Measurements from ENCODE around the gene RGP1.

RGP1 gene

DNA sequence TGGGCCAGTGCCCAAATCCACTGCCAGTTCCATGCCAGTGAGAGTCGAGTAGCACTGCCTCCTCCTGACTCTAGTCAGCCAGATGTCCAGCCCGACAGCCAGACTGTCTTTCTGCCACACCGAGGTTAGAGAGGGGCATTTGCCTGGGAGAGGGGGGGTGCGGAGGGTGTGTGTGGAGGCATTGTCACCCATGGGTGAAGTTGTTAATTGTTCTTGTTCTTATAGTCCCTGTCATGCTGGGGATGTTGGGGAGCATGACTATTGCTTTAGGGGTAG lies 1.1 kb downstream of the RGP1 start:
- Histone ChIP-seq H3K27ac (no peak overlapping the region), H2AFZ (ENCODE audit: low read depth) (no peak overlapping the region), H3K4me2 (peak overlapping the region; percentile 68), H3K9ac (no peak overlapping the region), H4K20me1 (ENCODE audit: insufficient read depth) (no peaks in the 10 kb centered on the region; the same call in 1 of the 2 replicates), H3K4me3 (IDR thresholded peaks at IDR 0.05; ENCODE audit: insufficient read depth, low read depth, low read length) (no peak overlapping the region), H3K79me2 (ENCODE audit: insufficient read depth, low read depth) (peaks cover 33% of the 10 kb centered on the region), H3K4me1 (ENCODE audit: low read depth, poor library complexity, severe bottlenecking) (peaks cover 23% of the 10 kb centered on the region), H3K27me3 (ENCODE audit: insufficient read depth, low read depth) (no peaks in the 10 kb centered on the region), H3K36me3 (ENCODE audit: insufficient read depth) (no peaks in the 10 kb centered on the region)
- TF ChIP-seq, protein P1, sequence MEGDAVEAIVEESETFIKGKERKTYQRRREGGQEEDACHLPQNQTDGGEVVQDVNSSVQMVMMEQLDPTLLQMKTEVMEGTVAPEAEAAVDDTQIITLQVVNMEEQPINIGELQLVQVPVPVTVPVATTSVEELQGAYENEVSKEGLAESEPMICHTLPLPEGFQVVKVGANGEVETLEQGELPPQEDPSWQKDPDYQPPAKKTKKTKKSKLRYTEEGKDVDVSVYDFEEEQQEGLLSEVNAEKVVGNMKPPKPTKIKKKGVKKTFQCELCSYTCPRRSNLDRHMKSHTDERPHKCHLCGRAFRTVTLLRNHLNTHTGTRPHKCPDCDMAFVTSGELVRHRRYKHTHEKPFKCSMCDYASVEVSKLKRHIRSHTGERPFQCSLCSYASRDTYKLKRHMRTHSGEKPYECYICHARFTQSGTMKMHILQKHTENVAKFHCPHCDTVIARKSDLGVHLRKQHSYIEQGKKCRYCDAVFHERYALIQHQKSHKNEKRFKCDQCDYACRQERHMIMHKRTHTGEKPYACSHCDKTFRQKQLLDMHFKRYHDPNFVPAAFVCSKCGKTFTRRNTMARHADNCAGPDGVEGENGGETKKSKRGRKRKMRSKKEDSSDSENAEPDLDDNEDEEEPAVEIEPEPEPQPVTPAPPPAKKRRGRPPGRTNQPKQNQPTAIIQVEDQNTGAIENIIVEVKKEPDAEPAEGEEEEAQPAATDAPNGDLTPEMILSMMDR (conservative IDR thresholded peaks at IDR 0.05; ENCODE audit: low read depth, low read length), result no peak

DNA sequence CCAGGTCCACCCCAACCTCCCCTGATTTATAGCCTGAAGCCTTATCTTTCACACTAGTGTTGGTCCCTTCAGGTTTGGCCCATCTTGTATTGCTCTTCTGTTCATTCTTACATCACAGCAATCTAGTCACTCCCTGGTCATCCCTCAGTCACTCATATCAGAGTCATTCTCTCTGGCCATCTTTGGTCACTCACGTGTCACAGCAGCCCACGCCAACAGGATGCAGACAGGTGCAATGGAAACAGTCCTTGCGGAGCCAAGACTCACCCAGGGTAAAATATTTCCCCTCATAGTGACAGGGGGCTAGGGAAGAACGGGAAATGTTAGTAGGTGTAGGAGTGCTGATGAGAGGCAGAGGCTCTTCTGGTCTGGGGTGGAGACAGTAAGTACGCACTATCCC lies 4.4 kb downstream of the RGP1 start:
- Histone ChIP-seq H3K4me1 (ENCODE audit: low read depth, poor library complexity, severe bottlenecking) (peaks cover 15% of the 10 kb centered on the region), H3K79me2 (ENCODE audit: insufficient read depth, low read depth) (peaks cover 15% of the 10 kb centered on the region), H4K20me1 (ENCODE audit: insufficient read depth) (no peaks in the 10 kb centered on the region), H3K36me3 (ENCODE audit: insufficient read depth) (no peaks in the 10 kb centered on the region), H3K27ac (no peak overlapping the region), H2AFZ (ENCODE audit: low read depth) (no peak overlapping the region), H3K4me3 (IDR thresholded peaks at IDR 0.05; ENCODE audit: insufficient read depth, low read depth, low read length) (no peak overlapping the region), H3K9ac (no peak overlapping the region), H3K27me3 (ENCODE audit: insufficient read depth, low read depth) (no peaks in the 10 kb centered on the region), H3K4me2 (no peak overlapping the region)
- TF ChIP-seq, protein P1 (conservative IDR thresholded peaks at IDR 0.05; ENCODE audit: low read depth, low read length), result no peak

DNA sequence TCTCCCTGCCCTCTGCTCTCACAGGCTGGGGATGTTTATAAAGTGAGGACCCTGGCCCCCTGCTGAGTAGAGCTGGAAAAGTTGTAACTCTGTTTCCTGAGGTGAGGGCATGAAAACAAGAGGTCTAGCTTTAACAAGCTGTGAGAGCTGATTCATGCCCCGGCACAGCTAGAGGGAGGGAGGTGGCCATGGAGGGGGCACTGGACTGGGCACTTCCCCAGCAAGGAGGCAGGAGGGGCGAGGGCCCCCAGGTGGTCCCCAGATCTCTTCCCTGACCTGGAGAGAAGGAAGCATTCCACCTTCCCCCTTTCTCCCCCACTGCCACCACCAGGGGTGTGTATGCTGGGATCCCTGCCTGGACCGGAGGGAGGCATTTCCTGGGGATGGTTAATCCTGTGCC lies 5.2 kb downstream of the RGP1 start, which contains the start of gene MSMP:
TSS of gene MSMP (minus strand) at position 13 of the 400 bp plus-strand sequence. CDS start 147 bp downstream, outside the sequence.
- H3K4me2 ChIP-seq, result no peak within 1 kb of the TSS

DNA sequence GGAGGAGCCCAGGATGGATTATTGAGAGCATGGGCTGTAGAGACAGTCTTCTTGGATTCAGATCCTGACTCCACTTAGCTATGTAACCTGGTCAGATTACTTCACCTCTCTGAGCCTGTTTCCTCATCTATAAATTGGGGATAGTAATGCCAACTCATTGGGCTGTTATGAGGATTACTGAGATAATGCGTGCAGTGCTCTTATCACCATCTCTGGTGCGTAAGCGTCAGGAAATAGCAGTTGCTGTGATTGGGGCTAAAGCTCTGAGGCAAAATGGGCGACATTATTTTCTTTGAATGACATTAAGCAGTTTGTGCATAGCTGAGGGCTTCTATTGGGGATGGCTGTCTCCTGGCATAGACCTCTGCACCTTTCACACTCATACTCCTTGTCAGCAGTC lies 6.0 kb downstream of the RGP1 start:
- H3K27ac ChIP-seq, result no peak overlapping the region
- H3K4me3 ChIP-seq (IDR thresholded peaks at IDR 0.05; ENCODE audit: insufficient read depth, low read depth, low read length), result no peak overlapping the region
- H3K4me2 ChIP-seq, result no peak overlapping the region
- TF ChIP-seq, protein P1 (conservative IDR thresholded peaks at IDR 0.05; ENCODE audit: low read depth, low read length), result no peak
- peaks cover 24% of the 10 kb centered on the region; the same call in 1 of the 2 replicates for H3K79me2 ChIP-seq (ENCODE audit: insufficient read depth, low read depth)
- peaks cover 17% of the 10 kb centered on the region for H3K4me1 ChIP-seq (ENCODE audit: low read depth, poor library complexity, severe bottlenecking)
- H3K36me3 ChIP-seq (ENCODE audit: insufficient read depth), result no peaks in the 10 kb centered on the region
- H3K27me3 ChIP-seq (ENCODE audit: insufficient read depth, low read depth), result no peaks in the 10 kb centered on the region
- no peak overlapping the region for H3K9ac ChIP-seq
- no peak overlapping the region for H2AFZ ChIP-seq (ENCODE audit: low read depth)
- H4K20me1 ChIP-seq (ENCODE audit: insufficient read depth), result no peaks in the 10 kb centered on the region

More for the DNA sequence above, 5.2 kb downstream of the RGP1 start, which contains the start of gene MSMP:
- Histone ChIP-seq H3K4me3 (IDR thresholded peaks at IDR 0.05; ENCODE audit: insufficient read depth, low read depth, low read length) (no peak within 1 kb of the TSS), H2AFZ (ENCODE audit: low read depth) (no peak within 1 kb of the TSS), H3K79me2 (ENCODE audit: insufficient read depth, low read depth) (peaks cover 21% of the 10 kb centered on the region; the same call in 1 of the 2 replicates), H3K27me3 (ENCODE audit: insufficient read depth, low read depth) (no peaks in the 10 kb centered on the region), H3K4me1 (ENCODE audit: low read depth, poor library complexity, severe bottlenecking) (peaks cover 22% of the 10 kb centered on the region), H3K27ac (no peak within 1 kb of the TSS), H3K36me3 (ENCODE audit: insufficient read depth) (no peaks in the 10 kb centered on the region), H4K20me1 (ENCODE audit: insufficient read depth) (no peaks in the 10 kb centered on the region), H3K9ac (no peak within 1 kb of the TSS)
- TF ChIP-seq, protein P1 (conservative IDR thresholded peaks at IDR 0.05; ENCODE audit: low read depth, low read length), result no peak

Data from KMS-11 (cell line).